Activated T-cell treated with anti-CD3 and anti-CD28 coated beads for 4 hours (primary cell): Measurements from ENCODE around the gene CHCHD3.

Experiments
- DNase-seq: peaks from one replicate; pipeline ENCODE4 v3.0.0-alpha.2; 2020

CHCHD3 gene

GRCh38 chr7:132797152-132797551 lies 284.7 kb downstream of the CHCHD3 start:
- DNase-seq, result no peak

- no peak for DNase-seq
Measured at GRCh38 chr7:132793474-132793873, 288.4 kb downstream of the CHCHD3 start.

- DNase-seq, result no peak
Measured at GRCh38 chr7:132791036-132791435, 290.9 kb downstream of the CHCHD3 start.

GRCh38 chr7:132790104-132790503 lies 291.8 kb downstream of the CHCHD3 start:
- DNase-seq, result no peak

GRCh38 chr7:132789281-132789680 lies 292.6 kb downstream of the CHCHD3 start:
- no peak for DNase-seq

GRCh38 chr7:132785870-132786269 lies 296.0 kb downstream of the CHCHD3 start:
- no peak for DNase-seq

GRCh38 chr7:132784406-132784805 lies 297.5 kb downstream of the CHCHD3 start:
- DNase-seq, result no peak

- DNase-seq, result no peak
Measured at GRCh38 chr7:132783824-132784223, 298.1 kb downstream of the CHCHD3 start.

GRCh38 chr7:132782777-132783640 lies 298.9 kb downstream of the CHCHD3 start:
- no peak for DNase-seq

- no peak for DNase-seq
Measured at GRCh38 chr7:132780822-132781221, 301.1 kb downstream of the CHCHD3 start.

GRCh38 chr7:132779164-132779563 lies 302.7 kb downstream of the CHCHD3 start:
- no peak for DNase-seq

- no peak for DNase-seq
Measured at GRCh38 chr7:132778761-132779160, 303.1 kb downstream of the CHCHD3 start.

- DNase-seq, result no peak
Measured at GRCh38 chr7:132777956-132778355, 303.9 kb downstream of the CHCHD3 start.

- DNase-seq, result no peak
Measured at GRCh38 chr7:132777414-132777813, 304.5 kb downstream of the CHCHD3 start.

- no peak for DNase-seq
Measured at GRCh38 chr7:132776048-132776620, 305.8 kb downstream of the CHCHD3 start.

- DNase-seq, result no peak
Measured at GRCh38 chr7:132773527-132773956, 308.3 kb downstream of the CHCHD3 start.

- DNase-seq, result no peak
Measured at GRCh38 chr7:132771301-132771730, 310.6 kb downstream of the CHCHD3 start.

- DNase-seq, result no peak
Measured at GRCh38 chr7:132770055-132770454, 311.8 kb downstream of the CHCHD3 start.

GRCh38 chr7:132769280-132769679 lies 312.6 kb downstream of the CHCHD3 start:
- no peak for DNase-seq

- DNase-seq, result no peak
Measured at GRCh38 chr7:132768099-132768498, 313.8 kb downstream of the CHCHD3 start.

GRCh38 chr7:132767378-132767777 lies 314.5 kb downstream of the CHCHD3 start:
- no peak for DNase-seq

- DNase-seq, result no peak
Measured at GRCh38 chr7:132766660-132767059, 315.2 kb downstream of the CHCHD3 start.

- no peak for DNase-seq
Measured at GRCh38 chr7:132765861-132766260, 316.0 kb downstream of the CHCHD3 start.

- no peak for DNase-seq
Measured at GRCh38 chr7:132764762-132765161, 317.1 kb downstream of the CHCHD3 start.
